ENCODE data around the gene WFDC12. TPM values are rescaled to one million over a fixed set of nuclear protein-coding genes. Genes with fewer than 3 reads are reported as not detected.
"Not testable (repeated sequence)": the region's sequence is repeated elsewhere in the genome, so short reads cannot be mapped to it uniquely, and the experiment has no call there.

WFDC12 gene
- not detected in 2 replicates for total RNA-seq

DNA sequence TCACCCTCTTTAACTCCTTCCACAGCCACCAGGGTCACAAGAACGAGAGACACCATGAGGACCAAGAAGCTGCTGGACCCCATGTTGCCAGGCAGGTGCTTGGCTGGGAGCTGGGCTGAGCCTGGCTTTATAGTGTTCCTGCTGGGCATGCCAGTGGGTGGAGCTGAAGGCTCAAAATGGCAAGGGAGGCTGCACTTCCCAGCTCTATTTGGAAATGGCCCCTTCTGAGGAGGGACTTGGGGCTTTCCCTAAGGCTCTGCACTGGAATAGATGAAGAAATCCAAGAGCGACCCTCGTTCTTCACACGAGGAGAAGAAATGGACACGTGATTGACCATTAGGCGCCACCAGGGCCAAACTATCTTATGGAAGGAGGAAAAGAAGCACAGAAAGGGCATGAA lies at the start of gene WFDC12:
Gene WFDC12 (minus strand): TSS at position 101 of the 400 bp plus-strand sequence. CDS start 18 bp downstream, at position 83.
- no peak for DNase-seq (ENCODE audit: extremely low read depth, low read depth, low spot score)

DNA sequence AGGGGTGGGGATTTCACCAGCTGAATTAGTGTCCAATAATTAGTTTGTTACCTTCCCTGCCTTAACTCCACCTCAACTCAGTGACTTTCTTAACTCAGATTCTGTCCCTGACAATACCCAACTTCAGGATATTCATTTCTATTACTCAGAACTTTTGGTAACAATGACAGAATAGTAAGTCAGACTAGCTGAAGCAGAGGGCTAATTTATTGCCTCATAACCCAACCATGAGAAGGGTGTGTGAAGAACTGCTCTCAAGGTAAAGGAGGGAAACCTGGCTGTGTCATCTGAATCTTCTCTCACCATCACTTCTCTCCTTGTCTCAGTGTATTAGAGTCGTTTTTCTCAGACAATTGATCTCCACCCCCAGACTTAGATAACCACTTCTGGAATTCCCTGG lies 49.3 kb upstream of the WFDC12 start:
- no peak for DNase-seq (ENCODE audit: extremely low read depth, low read depth, low spot score)

- DNase-seq (ENCODE audit: extremely low read depth, low read depth, low spot score) = no peak
Measured at GRCh38 chr20:45164906-45165305, 40.6 kb upstream of the WFDC12 start.

GRCh38 chr20:45163083-45163803 lies 39.0 kb upstream of the WFDC12 start:
- no peak for DNase-seq (ENCODE audit: extremely low read depth, low read depth, low spot score)

DNA sequence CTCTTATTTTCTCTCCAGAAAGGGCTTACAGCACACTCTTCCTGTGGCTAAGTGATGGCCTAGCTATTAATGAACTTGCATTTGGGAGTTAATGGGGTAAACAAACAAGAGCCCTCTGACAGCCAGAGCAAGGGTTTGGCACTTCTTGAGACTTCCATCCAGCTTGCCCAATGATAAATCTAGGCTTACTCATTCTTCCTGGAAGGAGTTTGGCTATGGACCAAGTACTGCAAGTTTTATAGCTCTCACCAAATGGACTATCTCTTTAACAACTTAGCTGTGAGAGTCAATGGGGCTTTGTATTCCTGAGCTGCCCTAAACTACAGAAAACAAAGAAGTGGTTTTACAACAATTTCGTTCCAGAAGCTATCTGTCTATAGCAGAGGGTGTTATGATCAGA lies 33.7 kb upstream of the WFDC12 start:
- no peak for DNase-seq (ENCODE audit: extremely low read depth, low read depth, low spot score)

DNA sequence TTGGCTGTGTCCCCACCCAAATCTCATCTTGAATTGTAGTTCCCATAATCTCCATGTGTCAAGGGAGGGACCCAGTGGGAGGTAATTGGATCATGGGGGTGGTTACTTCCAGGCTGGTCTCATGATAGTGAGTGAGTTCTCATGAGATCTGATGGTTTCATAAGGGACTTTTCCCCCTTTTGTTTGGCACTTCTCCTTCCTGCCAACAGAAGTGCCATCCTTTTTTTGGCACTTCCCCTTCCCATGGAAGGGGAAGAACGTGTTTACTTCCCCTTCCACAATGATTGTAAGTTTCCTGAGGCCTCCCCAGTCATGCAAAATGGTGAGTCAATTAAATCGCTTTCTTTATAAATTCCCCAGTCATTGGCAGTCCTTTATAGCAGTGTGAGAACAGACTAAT lies 32.4 kb upstream of the WFDC12 start:
- no peak for DNase-seq (ENCODE audit: extremely low read depth, low read depth, low spot score)

GRCh38 chr20:45154794-45155193 lies 30.5 kb upstream of the WFDC12 start:
- DNase-seq (ENCODE audit: extremely low read depth, low read depth, low spot score) = not testable (repeated sequence)

- DNase-seq (ENCODE audit: extremely low read depth, low read depth, low spot score) = no peak
Measured at GRCh38 chr20:45154183-45154582, 29.9 kb upstream of the WFDC12 start.

DNA sequence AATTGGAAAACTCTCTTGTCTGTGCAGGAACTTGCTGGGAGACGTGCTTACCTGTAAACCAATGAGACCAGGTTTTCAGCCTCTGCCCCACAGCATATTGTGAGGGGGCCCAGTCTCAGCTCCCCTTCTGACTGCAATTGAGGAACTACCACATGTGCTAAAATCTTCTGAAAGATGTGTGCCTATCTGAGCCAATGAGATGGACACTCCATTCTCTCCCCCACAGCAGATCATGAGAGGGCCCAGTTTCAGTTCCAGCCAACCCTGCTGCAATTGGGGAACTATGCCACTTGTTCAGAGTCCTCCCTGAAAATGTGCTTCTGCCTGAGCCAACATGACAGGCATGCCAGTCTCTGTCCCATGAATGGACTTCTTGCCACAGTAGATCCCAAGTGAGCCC lies 29.5 kb upstream of the WFDC12 start:
- no peak for DNase-seq (ENCODE audit: extremely low read depth, low read depth, low spot score)

- DNase-seq (ENCODE audit: extremely low read depth, low read depth, low spot score) = no peak
Measured at GRCh38 chr20:45153147-45153546, 28.9 kb upstream of the WFDC12 start.

DNA sequence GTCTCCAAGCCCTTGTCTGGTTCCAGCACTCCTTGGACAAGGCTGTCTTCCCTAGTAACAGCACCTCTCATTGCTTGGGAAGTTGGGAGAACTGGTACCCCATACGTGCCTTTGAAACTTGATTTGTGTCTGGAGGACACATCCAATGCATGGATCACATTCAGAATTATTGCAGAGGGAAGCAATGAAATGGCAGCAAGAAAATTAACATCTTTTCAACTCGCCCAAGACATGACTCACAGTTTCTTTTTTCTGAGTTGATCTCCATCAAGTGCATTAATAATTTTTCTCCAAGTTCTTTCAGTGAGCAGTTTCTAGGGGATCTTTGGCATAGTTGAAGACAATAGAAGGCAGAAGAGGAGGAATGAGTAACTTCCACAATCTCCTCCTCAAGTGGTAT lies 28.1 kb upstream of the WFDC12 start:
- no peak for DNase-seq (ENCODE audit: extremely low read depth, low read depth, low spot score)

- DNase-seq (ENCODE audit: extremely low read depth, low read depth, low spot score) = no peak
Measured at GRCh38 chr20:45149062-45149461, 24.8 kb upstream of the WFDC12 start.

GRCh38 chr20:45140836-45141235 lies 16.6 kb upstream of the WFDC12 start:
- DNase-seq (ENCODE audit: extremely low read depth, low read depth, low spot score) = no peak

DNA sequence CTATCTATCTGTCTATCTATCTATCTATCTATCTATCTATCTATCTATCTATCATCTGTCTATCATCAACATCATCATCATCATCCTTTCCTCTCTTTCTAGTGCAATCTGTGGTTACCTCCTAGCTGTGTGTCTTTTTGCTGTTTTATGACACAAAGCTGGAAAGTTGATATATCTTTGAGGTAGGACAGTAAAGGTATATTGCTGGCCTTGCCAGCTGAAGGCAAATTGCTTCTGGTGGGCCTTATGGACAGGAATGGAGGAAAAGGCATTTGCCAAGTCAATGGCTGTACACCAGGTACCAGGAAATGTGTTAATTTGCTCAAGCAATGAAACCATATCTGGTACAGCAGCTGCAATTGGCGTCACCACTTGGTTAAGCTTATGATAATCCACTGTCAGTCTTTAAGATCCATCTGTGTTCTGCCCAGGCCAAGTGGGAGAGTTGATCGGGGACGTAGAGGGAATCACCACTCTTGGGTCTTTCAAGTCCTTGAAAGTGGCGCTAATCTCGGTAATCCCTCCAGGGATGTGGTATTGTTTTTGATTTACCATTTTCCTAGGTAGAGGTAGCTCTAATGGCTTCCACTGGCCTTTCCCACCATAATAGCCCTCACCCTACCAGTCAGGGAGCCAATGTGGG lies 15.6 kb upstream of the WFDC12 start:
- not testable (repeated sequence) for DNase-seq (ENCODE audit: extremely low read depth, low read depth, low spot score)

DNA sequence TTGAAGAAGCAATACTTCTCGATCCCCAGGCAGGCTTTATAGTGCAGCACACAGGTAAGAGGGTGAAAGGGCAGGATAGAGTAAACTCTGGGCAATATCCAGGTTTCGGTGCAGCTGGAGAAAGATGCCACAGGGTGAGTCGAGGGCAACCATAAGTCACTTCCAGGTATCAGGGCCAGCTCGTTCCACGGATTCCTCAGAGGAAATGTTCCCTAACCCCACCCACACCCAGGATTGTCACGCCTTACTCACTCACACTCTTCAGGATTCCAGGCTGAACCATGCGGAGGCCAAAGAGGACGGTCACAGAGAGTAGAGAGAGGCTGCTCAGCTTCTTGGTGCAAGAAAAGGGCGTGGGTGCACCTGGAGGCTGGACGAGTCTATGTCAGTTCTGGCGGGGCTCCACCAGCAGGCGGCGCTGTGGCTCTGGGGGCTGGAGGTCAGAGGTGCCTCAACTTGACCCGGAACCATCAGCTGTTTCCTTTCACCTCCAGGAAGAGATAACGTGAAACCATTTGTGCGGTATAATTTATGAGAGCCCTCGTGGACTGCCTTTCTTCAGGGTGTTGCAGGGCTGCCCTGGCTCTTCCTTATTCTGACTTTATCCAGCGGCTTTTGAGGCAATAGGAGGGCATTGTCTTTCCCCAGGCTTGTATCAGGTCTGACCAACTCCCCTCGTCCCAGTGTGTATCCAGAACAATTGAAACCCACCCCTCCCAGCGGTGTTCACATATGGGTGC lies 14.5 kb upstream of the WFDC12 start:
- DNase-seq (ENCODE audit: extremely low read depth, low read depth, low spot score) = no peak

DNA sequence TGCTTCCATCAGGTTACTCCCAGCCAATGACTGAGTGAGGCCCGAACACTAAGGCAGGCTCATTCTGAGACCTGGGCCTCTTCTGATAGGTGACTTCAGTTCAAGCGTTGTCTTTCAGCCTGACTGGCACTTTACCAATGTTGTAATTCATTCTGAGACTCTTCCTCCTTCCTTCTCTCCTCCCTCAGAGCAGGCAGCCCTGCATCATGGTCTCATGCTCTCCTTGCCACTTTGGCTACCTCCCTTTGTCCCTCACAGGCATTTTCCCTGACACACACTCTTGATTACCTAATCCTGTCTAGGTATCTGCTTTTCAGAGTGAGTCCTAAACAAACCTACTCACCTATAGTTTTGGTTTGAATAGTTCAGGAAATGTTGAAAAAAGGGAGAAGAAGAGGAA lies 12.6 kb upstream of the WFDC12 start:
- DNase-seq (ENCODE audit: extremely low read depth, low read depth, low spot score) = no peak

GRCh38 chr20:45128099-45128498 lies 3.8 kb upstream of the WFDC12 start:
- DNase-seq (ENCODE audit: extremely low read depth, low read depth, low spot score) = no peak

GRCh38 chr20:45121388-45121787 lies 2.9 kb downstream of the WFDC12 start:
- DNase-seq (ENCODE audit: extremely low read depth, low read depth, low spot score) = no peak

- no peak for DNase-seq (ENCODE audit: extremely low read depth, low read depth, low spot score)
Measured at GRCh38 chr20:45119556-45120266, 4.6 kb downstream of the WFDC12 start.

DNA sequence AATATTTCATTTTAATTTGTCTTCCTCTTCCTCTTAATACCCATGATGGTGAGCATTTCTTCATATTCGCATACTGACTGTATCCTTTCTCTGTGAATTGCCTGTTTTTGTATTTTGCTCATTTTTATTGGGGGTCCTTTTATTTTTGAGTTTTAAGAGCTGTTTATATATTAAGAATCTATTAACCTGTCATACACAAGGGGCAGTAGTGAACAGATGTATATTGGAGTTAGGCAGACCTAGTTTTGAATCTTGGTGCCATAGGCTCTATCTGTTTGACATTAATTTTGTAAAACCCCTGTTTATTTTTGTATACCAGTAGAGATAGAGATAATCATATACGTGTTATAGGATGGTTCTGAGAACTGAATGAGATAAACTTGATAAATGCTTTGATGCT lies 6.2 kb downstream of the WFDC12 start:
- DNase-seq (ENCODE audit: extremely low read depth, low read depth, low spot score) = no peak

- DNase-seq (ENCODE audit: extremely low read depth, low read depth, low spot score) = no peak
Measured at GRCh38 chr20:45117581-45117980, 6.7 kb downstream of the WFDC12 start.

Measured in glomerular endothelial cell (primary cell).